Chondrocyte (in vitro differentiated cells): ENCODE data around the gene UXT. TPM values are rescaled to one million over a fixed set of nuclear protein-coding genes. Genes with fewer than 3 reads are reported as not detected.

ENCODE experiments used
- DNase-seq: peaks from one replicate; pipeline ENCODE4 v3.0.0; 2021; ENCODE audit warnings: mixed read lengths, low spot score
- H3K27ac Mint-ChIP-seq: one replicate; pipeline ENCODE4 v1.8.0; 2021; ENCODE audit warnings: mild to moderate bottlenecking, moderate library complexity, mixed read lengths; ENCODE audit not compliant: unreplicated experiment
- H3K27me3 Mint-ChIP-seq: 2 replicates; pipeline ENCODE4 v1.8.0; 2021; ENCODE audit warnings: low read depth, mixed read lengths
- H3K36me3 Mint-ChIP-seq: 2 replicates; pipeline ENCODE4 v1.8.0; 2021; ENCODE audit warnings: low read depth, mixed read lengths
- H3K4me1 Mint-ChIP-seq: 2 replicates; pipeline ENCODE4 v1.8.0; 2021; ENCODE audit warnings: low read depth, mild to moderate bottlenecking, mixed read lengths
- H3K4me3 Mint-ChIP-seq: one replicate; pipeline ENCODE4 v1.8.0; 2021; ENCODE audit warnings: mild to moderate bottlenecking, moderate library complexity, mixed read lengths; ENCODE audit not compliant: unreplicated experiment
- H3K9me3 Mint-ChIP-seq: 2 replicates; pipeline ENCODE4 v1.8.0; 2021; ENCODE audit warnings: low read depth, mixed read lengths
- CTCF ChIP-seq: fragments of 200-600 bp; sonication (generic); IDR thresholded peaks from 2 replicates; pipeline ENCODE4 v1.5.0; 2021; ENCODE audit warnings: antibody characterized with exemption, mild to moderate bottlenecking, moderate library complexity
- total RNA-seq: library from RNA; stranded (reverse); gene quantifications from 3 replicates; pipeline ENCODE4 v1.2.1, GENCODE V29; 2021

The UXT gene
- total RNA-seq, 1 donor from 2014 or later, result 75.6 TPM

GRCh38 chrX:47621851-47622250 is 37.1 kb downstream of the UXT start:
- DNase-seq, result no peak
- H3K27ac Mint-ChIP-seq, result no peak overlapping the region
- no peaks in the 10 kb centered on the region for H3K36me3 Mint-ChIP-seq
- no peak overlapping the region for H3K4me3 Mint-ChIP-seq
- H3K9me3 Mint-ChIP-seq, result peaks cover 3% of the 10 kb centered on the region
- no peak for TF ChIP-seq CTCF
- H3K4me1 Mint-ChIP-seq, result peaks cover 11% of the 10 kb centered on the region
- no peaks in the 10 kb centered on the region for H3K27me3 Mint-ChIP-seq

- no peaks in the 10 kb centered on the region for H3K27me3 Mint-ChIP-seq
- DNase-seq, result no peak
- no peak for TF ChIP-seq CTCF
- H3K9me3 Mint-ChIP-seq, result peaks cover 3% of the 10 kb centered on the region
- peaks cover 11% of the 10 kb centered on the region for H3K4me1 Mint-ChIP-seq
- H3K4me3 Mint-ChIP-seq, result no peak overlapping the region
- no peaks in the 10 kb centered on the region for H3K36me3 Mint-ChIP-seq
- no peak overlapping the region for H3K27ac Mint-ChIP-seq
Measured at GRCh38 chrX:47620303-47620685, 38.7 kb downstream of the UXT start.

DNA sequence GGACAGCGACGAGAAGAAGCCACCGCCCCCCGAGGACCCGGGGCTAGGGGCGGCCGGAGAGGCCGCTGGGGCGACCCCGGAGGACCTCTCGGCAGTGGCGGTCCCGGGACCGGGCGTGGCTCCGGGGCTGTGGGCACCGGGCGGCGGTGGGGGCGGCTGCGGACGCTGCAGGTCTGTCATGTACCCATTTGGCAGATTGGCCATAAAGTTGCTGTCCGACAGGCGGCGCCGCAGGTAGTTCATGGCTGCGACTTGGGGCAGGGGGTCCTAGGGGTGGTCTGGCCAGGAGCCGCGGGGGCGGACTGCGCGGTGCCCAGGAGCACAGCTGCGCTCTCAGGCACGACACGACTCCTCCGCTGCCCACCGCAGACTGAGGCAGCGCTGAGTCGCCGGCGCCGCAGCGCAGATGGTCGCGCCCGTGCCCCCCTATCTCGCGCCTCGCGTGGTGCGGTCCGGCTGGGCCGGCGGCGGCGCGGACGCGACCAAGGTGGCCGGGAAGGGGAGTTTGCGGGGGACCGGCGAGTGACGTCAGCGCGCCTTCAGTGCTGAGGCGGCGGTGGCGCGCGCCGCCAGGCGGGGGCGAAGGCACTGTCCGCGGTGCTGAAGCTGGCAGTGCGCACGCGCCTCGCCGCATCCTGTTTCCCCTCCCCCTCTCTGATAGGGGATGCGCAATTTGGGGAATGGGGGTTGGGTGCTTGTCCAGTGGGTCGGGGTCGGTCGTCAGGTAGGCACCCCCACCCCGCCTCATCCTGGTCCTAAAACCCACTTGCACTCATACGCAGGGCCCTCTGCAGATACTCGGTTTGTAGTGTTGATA is 39.3 kb downstream of the UXT start, which contains the start of gene SYN1:
TSS of gene SYN1 (minus strand) at position 372 of the 817 bp plus-strand sequence. CDS start at position 243, 129 bp downstream.
- peak within 1 kb of the TSS; percentile 52 for H3K4me3 Mint-ChIP-seq
- peaks cover 3% of the 10 kb centered on the region for H3K9me3 Mint-ChIP-seq
- no peaks in the 10 kb centered on the region for H3K36me3 Mint-ChIP-seq
- peak; percentile 51 for TF ChIP-seq CTCF
- no peaks in the 10 kb centered on the region for H3K27me3 Mint-ChIP-seq
- H3K27ac Mint-ChIP-seq, result no peak within 1 kb of the TSS
- DNase-seq, result no peak
- H3K4me1 Mint-ChIP-seq, result peaks cover 11% of the 10 kb centered on the region

DNA sequence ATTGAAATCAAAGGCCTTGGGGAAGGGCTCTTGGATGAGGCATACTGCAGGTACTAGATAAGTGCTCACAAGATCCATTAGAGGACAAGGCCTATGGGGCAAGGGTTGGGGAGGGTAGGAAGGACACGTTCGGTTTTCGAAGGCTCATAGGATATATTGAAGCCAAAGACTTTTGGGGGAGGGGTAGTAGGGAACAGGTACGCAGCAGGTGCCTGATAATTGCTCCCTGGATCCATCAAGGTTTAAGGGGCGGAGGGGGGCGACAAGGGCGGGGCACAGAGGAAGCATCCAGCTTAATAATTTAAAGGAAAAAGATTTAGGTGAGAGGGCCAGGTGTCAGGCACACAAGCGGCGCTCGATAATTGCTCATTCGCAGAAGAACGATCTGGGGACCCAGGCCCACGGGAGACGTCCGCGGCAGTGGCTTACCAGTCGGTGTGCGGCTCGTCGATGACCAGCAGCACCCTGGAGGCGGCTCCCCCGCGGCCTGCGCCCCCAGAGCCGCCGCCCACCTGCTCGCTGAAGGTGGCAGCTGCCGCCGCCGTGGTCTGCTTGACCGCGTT is 40.0 kb downstream of the UXT start:
- Mint-ChIP-seq H3K4me3 (peak overlapping the region; percentile 52), H3K27ac (no peak overlapping the region), H3K27me3 (no peaks in the 10 kb centered on the region), H3K9me3 (peaks cover 4% of the 10 kb centered on the region), H3K36me3 (no peaks in the 10 kb centered on the region), H3K4me1 (peaks cover 9% of the 10 kb centered on the region)
- TF ChIP-seq CTCF, result no peak
- no peak for DNase-seq

DNA sequence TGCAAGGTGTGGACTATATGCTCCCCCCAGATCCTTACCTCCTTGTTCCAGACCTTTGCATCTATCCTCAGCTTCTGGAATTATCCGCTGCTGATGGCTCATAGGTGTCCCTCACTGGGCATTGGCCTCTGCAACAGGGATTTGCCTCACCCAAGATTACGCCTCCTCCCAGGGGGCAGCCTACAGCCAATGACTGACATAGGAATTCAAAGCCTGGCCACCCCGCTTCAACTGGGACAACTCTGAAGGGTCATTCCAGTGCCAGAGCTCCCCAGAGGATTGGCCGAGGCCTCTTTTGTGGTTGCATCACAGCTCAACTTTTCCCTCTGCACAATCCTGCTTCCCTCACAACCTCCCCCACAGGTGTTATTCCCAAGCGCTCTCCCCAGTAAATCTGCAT is 44.4 kb downstream of the UXT start:
- no peak overlapping the region for H3K4me3 Mint-ChIP-seq
- peaks cover 12% of the 10 kb centered on the region for H3K9me3 Mint-ChIP-seq
- H3K27me3 Mint-ChIP-seq, result no peaks in the 10 kb centered on the region

More for the DNA sequence above, 44.4 kb downstream of the UXT start:
- Mint-ChIP-seq H3K36me3 (no peaks in the 10 kb centered on the region), H3K4me1 (peaks cover 3% of the 10 kb centered on the region), H3K27ac (no peak overlapping the region)
- no peak for DNase-seq
- TF ChIP-seq CTCF, result no peak
